Caco-2 (cell line): Measurements from ENCODE around the gene PFKFB3. TPM values are rescaled to one million over a fixed set of nuclear protein-coding genes. Genes with fewer than 3 reads are reported as not detected.

Experiments
- BruUV-seq: library from RNA; stranded (reverse); fragments of 400-500 nt; replicated peaks from 2 replicates; lab custom pipeline; 2021; lab: Mats Ljungman, UMichigan
- CTCF ChIA-PET: fragments of 300-600 bp; sonication (Branson Sonifier 250); formaldehyde crosslinking; loops from one replicate; lab custom pipeline; 2022; ENCODE audit warnings: antibody characterized with exemption; lab: Charles Lee
- POLR2A ChIA-PET: fragments of 300-600 bp; sonication (Branson Sonifier 250); formaldehyde crosslinking; loops from one replicate; lab custom pipeline; 2022; ENCODE audit warnings: antibody characterized with exemption; lab: Charles Lee
- DNase-seq, 2 experiments: peaks; one replicate each; pipeline versions ENCODE4 v3.0.0 to v3.0.0-alpha.2; 2020 to 2022
- H3K27me3 ChIP-seq: replicated peaks from 2 replicates; pipeline ENCODE4 v1.6.0; 2011; ENCODE audit warnings: low read length; ENCODE audit not compliant: control insufficient read depth, insufficient read depth
- H3K36me3 ChIP-seq: 2 replicates; pipeline ENCODE4 v1.5.1; 2011; ENCODE audit warnings: low read length; ENCODE audit not compliant: control insufficient read depth, insufficient read depth
- H3K4me1 ChIP-seq: fragments of 250-450 bp; sonication (Bioruptor Pico); 2 replicates; pipeline ENCODE4 v1.5.1; 2020; ENCODE audit warnings: mild to moderate bottlenecking
- H3K4me3 ChIP-seq: 2 replicates; pipeline ENCODE4 v1.5.1; 2011; ENCODE audit warnings: low read depth, mild to moderate bottlenecking, control low read depth, low read length
- H3K9me3 ChIP-seq: fragments of 250-450 bp; sonication (Bioruptor Pico); 2 replicates; pipeline ENCODE4 v1.5.1; 2020; ENCODE audit warnings: mild to moderate bottlenecking, moderate library complexity
- H3K27ac Mint-ChIP-seq: one replicate; pipeline ENCODE4 v1.8.0; 2022; ENCODE audit warnings: mixed read lengths; ENCODE audit not compliant: unreplicated experiment
- H3K27me3 Mint-ChIP-seq: one replicate; pipeline ENCODE4 v1.8.0; 2022; ENCODE audit warnings: mixed read lengths; ENCODE audit not compliant: insufficient read depth, unreplicated experiment
- H3K36me3 Mint-ChIP-seq: one replicate; pipeline ENCODE4 v1.8.0; 2022; ENCODE audit warnings: mild to moderate bottlenecking, mixed read lengths; ENCODE audit not compliant: insufficient read depth, unreplicated experiment
- H3K4me1 Mint-ChIP-seq: one replicate; pipeline ENCODE4 v1.8.0; 2022; ENCODE audit warnings: low read depth, mixed read lengths; ENCODE audit not compliant: unreplicated experiment
- H3K4me3 Mint-ChIP-seq: one replicate; pipeline ENCODE4 v1.8.0; 2022; ENCODE audit warnings: mild to moderate bottlenecking, moderate library complexity, mixed read lengths; ENCODE audit not compliant: unreplicated experiment
- H3K9me3 Mint-ChIP-seq: one replicate; pipeline ENCODE4 v1.8.0; 2022; ENCODE audit warnings: mixed read lengths; ENCODE audit not compliant: unreplicated experiment
- intact Hi-C: fragments of 100-400 bp; cut with micrococcal nuclease; formaldehyde crosslinking; loops from one replicate; pipeline ENCODE4 v1.10.0; 2022; ENCODE audit not compliant: unreplicated experiment
- total RNA-seq: library from RNA; stranded (reverse); gene quantifications from 2 replicates; pipeline ENCODE4 v1.2.3, GENCODE V29; 2022
- TF ChIP-seq, protein P1 (sequence below), 2 experiments: fragments of 200-600 bp in 1 of 2; IDR thresholded peaks; 1 replicate in 1 of 2; 2 replicates in 1 of 2; pipeline versions ENCODE4 v1.5.1 to v1.8.0; 2011 to 2022; ENCODE audit warnings: antibody characterized with exemption in 1 of 2, control low read depth in 1 of 2, inconsistent platforms in 1 of 2, low read depth in 1 of 2, low read length in 1 of 2, mild to moderate bottlenecking in 1 of 2, moderate library complexity in 1 of 2; ENCODE audit not compliant: insufficient read depth in 1 of 2, severe bottlenecking in 1 of 2, unreplicated experiment in 1 of 2

PFKFB3 gene
- total RNA-seq, 1 experiment from 2014 or later = 33.0 TPM

- H3K4me3 Mint-ChIP-seq = no peak overlapping the region
- ChIA-PET CTCF (no interaction called here), POLR2A (no interaction called here)
- no peak for DNase-seq
- H3K27ac Mint-ChIP-seq = no peak overlapping the region
- TF ChIP-seq, protein P1, sequence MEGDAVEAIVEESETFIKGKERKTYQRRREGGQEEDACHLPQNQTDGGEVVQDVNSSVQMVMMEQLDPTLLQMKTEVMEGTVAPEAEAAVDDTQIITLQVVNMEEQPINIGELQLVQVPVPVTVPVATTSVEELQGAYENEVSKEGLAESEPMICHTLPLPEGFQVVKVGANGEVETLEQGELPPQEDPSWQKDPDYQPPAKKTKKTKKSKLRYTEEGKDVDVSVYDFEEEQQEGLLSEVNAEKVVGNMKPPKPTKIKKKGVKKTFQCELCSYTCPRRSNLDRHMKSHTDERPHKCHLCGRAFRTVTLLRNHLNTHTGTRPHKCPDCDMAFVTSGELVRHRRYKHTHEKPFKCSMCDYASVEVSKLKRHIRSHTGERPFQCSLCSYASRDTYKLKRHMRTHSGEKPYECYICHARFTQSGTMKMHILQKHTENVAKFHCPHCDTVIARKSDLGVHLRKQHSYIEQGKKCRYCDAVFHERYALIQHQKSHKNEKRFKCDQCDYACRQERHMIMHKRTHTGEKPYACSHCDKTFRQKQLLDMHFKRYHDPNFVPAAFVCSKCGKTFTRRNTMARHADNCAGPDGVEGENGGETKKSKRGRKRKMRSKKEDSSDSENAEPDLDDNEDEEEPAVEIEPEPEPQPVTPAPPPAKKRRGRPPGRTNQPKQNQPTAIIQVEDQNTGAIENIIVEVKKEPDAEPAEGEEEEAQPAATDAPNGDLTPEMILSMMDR (IDR thresholded peaks at IDR 0.05; ENCODE audit: insufficient read depth in 1 of 2, low read depth in 1 of 2, low read length in 1 of 2, severe bottlenecking in 1 of 2, unreplicated experiment in 1 of 2) = no peak
- no peaks in the 10 kb centered on the region for H3K27me3 Mint-ChIP-seq
- H3K9me3 Mint-ChIP-seq = no peaks in the 10 kb centered on the region
- H3K4me1 ChIP-seq = no peaks in the 10 kb centered on the region
- no peaks in the 10 kb centered on the region for H3K36me3 ChIP-seq
- no TSS peak for BruUV-seq
- H3K27me3 ChIP-seq = no peaks in the 10 kb centered on the region
- H3K9me3 ChIP-seq = no peaks in the 10 kb centered on the region
- H3K4me1 Mint-ChIP-seq = no peaks in the 10 kb centered on the region
- no peaks in the 10 kb centered on the region for H3K36me3 Mint-ChIP-seq
- no peak overlapping the region for H3K4me3 ChIP-seq
- intact Hi-C loops = no loop called here
Measured at GRCh38 chr10:6249698-6250097, 47.0 kb downstream of the PFKFB3 start.

GRCh38 chr10:6250745-6251144 lies 48.0 kb downstream of the PFKFB3 start:
- H3K4me1 Mint-ChIP-seq = no peaks in the 10 kb centered on the region
- DNase-seq = no peak
- TF ChIP-seq, protein P1 (IDR thresholded peaks at IDR 0.05; ENCODE audit: insufficient read depth in 1 of 2, low read depth in 1 of 2, low read length in 1 of 2, severe bottlenecking in 1 of 2, unreplicated experiment in 1 of 2) = no peak
- no peaks in the 10 kb centered on the region for H3K27me3 Mint-ChIP-seq
- Histone ChIP-seq H3K27me3 (no peaks in the 10 kb centered on the region), H3K4me1 (no peaks in the 10 kb centered on the region), H3K4me3 (no peak overlapping the region), H3K9me3 (no peaks in the 10 kb centered on the region), H3K36me3 (no peaks in the 10 kb centered on the region; the same call in 1 of the 2 replicates)
- no TSS peak for BruUV-seq
- POLR2A ChIA-PET = no interaction called here
- CTCF ChIA-PET = interaction anchor here (0.6 kb wide), 1 partner anchor 23 kb away, joined by 3 read pairs; no protein-coding TSS in a partner anchor
- intact Hi-C loops = no loop called here
- no peaks in the 10 kb centered on the region for H3K9me3 Mint-ChIP-seq
- H3K36me3 Mint-ChIP-seq = no peaks in the 10 kb centered on the region
- H3K27ac Mint-ChIP-seq = no peak overlapping the region
- no peak overlapping the region for H3K4me3 Mint-ChIP-seq

DNA sequence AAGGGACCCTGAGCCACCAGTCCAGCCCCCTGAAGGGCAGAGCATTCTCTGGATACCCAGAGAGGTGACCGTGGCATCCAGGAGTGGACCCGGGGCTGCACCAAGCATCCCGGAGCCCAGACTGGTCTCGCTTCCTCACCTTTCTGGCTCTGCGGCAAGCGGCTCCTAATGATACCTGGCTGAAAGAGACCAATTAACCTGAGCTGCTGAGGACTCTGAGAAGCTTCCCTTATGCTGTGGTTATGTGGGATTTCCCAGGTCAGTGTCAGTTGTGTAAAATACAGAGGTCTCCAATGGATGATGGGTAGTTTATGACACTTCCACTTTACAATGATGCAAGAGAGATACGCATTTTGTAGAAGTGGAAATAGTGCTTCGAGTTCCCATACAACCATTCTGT lies 51.5 kb downstream of the PFKFB3 start:
- H3K36me3 ChIP-seq = no peaks in the 10 kb centered on the region; the same call in 1 of the 2 replicates
- H3K9me3 ChIP-seq = no peaks in the 10 kb centered on the region
- Mint-ChIP-seq H3K27ac (no peak overlapping the region), H3K36me3 (no peaks in the 10 kb centered on the region), H3K9me3 (peaks cover 7% of the 10 kb centered on the region), H3K27me3 (no peaks in the 10 kb centered on the region), H3K4me1 (peaks cover 7% of the 10 kb centered on the region), H3K4me3 (no peak overlapping the region)
- CTCF ChIA-PET = interaction anchor here (0.7 kb wide), 1 partner anchor 631 kb away, joined by 3 read pairs; no protein-coding TSS in a partner anchor
- no peak overlapping the region for H3K4me3 ChIP-seq
- H3K27me3 ChIP-seq = no peaks in the 10 kb centered on the region
- BruUV-seq = no TSS peak
- intact Hi-C loops = no loop called here
- no peak for DNase-seq
- TF ChIP-seq, protein P1 (IDR thresholded peaks at IDR 0.05; ENCODE audit: insufficient read depth in 1 of 2, low read depth in 1 of 2, low read length in 1 of 2, severe bottlenecking in 1 of 2, unreplicated experiment in 1 of 2) = no peak
- POLR2A ChIA-PET = no interaction called here
- no peaks in the 10 kb centered on the region for H3K4me1 ChIP-seq
